GM12872 (cell line): Measurements from ENCODE around the gene C13orf46.

Experiments
- TF ChIP-seq, protein P1 (sequence below): IDR thresholded peaks from 3 replicates; pipeline ENCODE4 v1.5.1; 2011; ENCODE audit warnings: low read depth, mild to moderate bottlenecking, low read length, moderate library complexity; ENCODE audit not compliant: insufficient read depth

The C13orf46 gene

GRCh38 chr13:113950451-113951245, 23.2 kb downstream of the C13orf46 start:
- TF ChIP-seq, protein P1, sequence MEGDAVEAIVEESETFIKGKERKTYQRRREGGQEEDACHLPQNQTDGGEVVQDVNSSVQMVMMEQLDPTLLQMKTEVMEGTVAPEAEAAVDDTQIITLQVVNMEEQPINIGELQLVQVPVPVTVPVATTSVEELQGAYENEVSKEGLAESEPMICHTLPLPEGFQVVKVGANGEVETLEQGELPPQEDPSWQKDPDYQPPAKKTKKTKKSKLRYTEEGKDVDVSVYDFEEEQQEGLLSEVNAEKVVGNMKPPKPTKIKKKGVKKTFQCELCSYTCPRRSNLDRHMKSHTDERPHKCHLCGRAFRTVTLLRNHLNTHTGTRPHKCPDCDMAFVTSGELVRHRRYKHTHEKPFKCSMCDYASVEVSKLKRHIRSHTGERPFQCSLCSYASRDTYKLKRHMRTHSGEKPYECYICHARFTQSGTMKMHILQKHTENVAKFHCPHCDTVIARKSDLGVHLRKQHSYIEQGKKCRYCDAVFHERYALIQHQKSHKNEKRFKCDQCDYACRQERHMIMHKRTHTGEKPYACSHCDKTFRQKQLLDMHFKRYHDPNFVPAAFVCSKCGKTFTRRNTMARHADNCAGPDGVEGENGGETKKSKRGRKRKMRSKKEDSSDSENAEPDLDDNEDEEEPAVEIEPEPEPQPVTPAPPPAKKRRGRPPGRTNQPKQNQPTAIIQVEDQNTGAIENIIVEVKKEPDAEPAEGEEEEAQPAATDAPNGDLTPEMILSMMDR, result no peak

- TF ChIP-seq, protein P1, result no peak
Measured at GRCh38 chr13:113949546-113949945, 24.3 kb downstream of the C13orf46 start.

DNA sequence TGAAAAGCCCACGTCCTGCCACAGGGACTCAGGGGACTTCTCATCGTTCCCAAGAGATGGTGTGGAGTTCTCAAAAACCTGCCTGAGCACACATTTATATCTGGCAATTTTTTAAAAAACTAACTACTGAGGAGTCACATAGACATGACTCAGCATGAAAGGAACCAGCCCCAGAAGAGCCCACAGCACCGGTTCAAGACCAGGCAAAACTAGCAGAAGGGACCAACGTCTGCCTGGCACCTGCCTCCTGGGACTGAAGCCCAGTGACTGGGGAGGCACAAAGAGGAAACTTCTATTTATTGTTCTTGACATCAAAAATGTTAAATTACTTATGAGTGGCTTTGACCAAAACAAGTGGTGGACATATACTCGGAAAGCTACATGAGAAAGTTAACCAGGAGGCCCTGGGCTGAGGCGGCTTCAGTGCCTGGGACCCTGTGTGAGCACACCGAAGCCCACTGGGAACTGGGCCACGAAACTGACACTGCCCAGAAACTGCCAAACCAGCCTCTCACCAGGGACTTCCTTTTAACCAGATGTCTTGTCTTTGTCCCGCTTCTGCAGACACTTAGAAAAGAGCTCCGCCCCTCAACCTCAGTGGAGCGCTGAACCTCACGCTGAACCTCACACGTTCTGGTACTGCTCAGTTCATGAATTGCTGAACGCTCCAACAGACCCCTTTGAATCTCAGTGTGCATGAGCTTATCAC, 25.7 kb downstream of the C13orf46 start:
- TF ChIP-seq, protein P1, result no peak

GRCh38 chr13:113947311-113948033, 26.4 kb downstream of the C13orf46 start:
- TF ChIP-seq, protein P1, result no peak

GRCh38 chr13:113946409-113947181, 27.3 kb downstream of the C13orf46 start:
- TF ChIP-seq, protein P1, result no peak

GRCh38 chr13:113945857-113946408, 27.9 kb downstream of the C13orf46 start:
- TF ChIP-seq, protein P1, result no peak
